ENCODE results near the gene FOXP1.
A peak's percentile ranks its signal among the peaks of the same experiment; 100 is the strongest.

FOXP1 gene

DNA sequence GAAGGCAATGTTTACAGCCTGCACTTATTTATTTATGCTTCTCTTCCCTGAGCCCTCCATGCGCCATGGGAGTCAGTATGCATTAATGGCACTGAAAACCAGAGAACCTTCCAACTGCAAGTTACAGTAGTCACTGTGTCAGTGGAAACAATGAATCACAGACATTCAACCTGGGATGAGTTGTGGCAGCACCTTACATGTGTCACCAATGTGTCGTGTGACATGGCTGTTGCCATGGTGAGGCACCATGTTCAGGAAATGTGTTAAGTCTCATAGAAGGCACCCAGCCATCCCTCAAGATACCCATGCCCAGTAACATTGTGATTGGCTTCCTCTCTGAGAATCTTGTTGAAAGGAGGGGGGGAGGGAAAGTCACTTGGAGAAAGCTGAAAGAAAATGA is 105.0 kb downstream of the FOXP1 start:
- peak; percentile 71 to 76 for DNase-seq

DNA sequence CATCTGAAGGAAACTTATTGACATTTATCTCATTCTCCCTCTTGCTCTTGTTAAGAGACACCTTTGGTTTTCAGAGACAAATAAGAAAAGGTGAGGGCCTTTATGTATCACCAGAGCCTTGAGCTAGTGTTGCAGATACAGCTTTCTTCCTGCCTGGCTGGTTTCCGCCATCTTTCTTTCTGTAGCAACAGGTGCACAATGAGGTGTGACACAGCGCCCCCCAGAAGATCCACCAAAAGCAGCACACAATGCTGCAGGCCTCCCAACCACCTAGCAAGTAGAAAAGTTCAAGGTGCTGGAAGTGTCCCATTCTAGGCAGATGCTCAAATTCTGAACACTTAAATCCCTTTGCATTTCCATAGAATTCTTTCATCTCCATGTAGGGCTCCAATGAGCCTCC is 106.6 kb downstream of the FOXP1 start:
- DNase-seq: no peak

DNA sequence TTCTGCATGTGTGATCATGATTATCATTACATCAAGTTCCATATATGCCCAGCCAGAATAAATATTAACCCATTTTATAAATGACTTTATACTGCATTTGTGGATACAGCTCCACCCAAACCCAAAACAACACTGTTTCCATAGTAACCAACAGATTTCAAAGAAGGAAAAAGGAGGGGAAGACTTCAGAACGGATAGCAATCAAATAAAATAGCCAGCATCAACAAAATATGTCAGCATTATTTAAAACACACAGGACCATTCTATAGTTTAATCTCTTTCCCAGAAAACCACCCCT is 114.4 kb downstream of the FOXP1 start:
- DNase-seq: no peak

DNA sequence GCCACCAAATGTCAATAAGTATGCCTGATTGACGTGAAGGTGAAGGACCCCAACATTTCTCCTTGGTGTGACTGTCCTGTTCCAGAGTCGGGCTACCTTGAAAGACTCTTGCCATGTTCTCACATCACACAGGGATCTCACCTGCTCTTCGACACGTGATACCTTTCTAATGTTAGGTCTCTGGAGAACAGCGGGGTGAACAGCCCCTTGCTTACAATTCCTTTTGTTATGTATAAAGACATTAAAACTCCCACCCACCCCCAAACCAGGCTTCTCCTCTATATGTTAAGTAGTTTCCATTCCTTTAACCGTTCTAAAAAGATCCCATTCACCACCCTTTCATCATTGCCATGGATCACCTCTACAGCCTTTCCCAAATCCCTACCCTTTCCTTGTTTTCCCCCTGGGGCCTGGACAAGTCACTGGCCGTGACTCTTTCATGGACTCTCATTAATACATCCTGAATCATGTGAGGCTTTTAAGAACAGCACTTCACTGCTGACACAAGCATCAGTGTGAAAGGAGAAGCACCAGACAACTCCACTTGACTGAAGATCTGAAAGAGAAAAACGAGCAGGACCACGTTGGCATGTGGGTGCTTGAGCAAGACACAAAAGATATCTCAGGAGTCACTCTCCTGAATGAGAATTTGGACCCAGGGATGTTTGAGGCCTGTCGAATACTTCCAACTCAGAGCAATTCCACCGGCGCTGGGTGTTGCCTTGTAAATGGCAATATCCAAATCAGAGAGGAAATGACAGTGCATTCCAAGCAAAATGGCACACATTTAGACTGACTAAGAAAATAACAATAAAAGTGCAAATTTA is 115.0 kb downstream of the FOXP1 start:
- DNase-seq: no peak

DNA sequence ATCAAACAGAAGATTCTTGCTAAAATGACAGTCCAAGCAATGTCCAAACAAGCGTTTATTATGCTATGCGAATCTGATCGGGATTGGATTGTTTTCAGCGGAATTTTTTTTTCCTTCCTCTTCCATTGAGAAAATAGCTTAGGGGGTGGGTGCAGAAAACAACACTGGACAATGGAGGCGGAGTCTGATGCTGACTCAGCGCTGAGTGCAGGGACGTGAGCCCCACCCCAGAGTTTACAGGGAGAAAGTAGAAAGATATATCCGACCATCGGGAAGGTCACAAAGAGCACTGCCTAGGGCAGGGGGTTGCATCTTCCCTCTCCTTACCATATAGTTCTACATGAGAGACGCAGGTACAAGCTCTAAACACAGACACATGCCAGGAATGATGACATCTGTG is 117.0 kb downstream of the FOXP1 start:
- no peak for DNase-seq

DNA sequence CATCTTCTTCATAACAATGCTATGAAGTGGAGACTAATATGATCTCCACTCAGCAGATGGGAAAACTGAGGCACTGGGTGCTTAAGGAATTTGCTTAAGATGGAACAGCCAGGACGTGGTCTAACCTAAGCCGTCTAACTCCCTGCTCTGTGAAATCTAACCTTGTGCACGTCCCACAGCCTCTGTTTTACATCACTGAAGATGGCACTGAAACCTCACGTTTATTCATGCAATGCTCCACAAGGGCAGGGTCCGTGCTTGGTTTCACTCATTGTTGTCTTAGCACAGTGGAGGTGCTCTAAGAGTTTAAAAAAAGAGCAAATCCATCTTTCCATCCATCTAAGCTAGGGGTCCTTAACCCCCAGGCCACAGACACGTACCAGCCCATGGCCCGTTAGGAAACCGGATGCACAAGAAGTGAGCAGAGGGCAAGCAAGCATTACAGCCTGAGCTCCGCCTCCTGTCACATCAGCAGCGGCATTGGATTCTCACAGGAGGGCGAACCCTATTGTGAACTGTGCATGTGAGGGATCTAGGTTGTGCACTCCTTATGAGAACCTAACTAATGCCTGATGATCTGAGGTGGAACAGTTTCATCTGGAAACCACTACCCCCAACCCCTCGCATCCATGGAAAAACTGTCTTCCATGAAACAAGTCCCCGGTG is 118.0 kb downstream of the FOXP1 start:
- DNase-seq: no peak

DNA sequence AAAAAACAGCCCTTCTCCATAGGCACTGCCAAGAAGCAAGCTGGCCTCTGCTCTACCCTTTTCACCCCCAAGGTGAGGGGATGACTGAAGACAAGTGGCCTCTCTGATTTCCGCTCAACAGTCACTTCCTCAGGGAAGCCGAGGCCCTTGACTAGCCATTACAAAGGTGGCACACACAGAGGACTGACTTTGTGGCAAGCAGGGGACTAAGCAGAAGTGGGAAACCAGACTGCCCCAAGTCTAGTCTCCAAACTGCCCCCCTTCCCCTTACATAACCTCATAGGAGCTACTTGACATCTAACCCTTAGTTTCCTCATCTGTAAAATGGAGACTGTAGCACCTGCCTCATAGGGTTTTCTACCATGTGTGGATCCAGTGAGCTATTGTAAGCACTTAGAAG is 118.9 kb downstream of the FOXP1 start:
- no peak for DNase-seq

DNA sequence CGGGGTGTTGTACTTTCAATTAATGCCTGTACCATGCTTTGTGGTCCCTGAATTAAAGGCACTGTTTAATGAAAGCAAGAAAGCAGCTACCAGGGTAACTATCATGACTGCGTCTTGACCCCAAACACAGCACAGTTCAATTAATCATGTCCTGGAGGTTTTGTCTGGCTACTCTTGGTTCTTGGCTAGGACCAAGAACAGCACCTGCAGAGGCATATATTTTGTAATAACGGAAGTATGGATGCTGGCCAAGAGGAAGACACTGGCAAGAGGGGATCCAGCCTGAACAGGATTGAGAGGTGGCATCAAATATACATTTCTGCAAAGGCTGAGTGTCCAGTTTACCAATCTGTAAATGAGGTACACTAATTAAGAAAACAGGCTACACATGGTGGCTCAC is 119.9 kb downstream of the FOXP1 start:
- no peak for DNase-seq

DNA sequence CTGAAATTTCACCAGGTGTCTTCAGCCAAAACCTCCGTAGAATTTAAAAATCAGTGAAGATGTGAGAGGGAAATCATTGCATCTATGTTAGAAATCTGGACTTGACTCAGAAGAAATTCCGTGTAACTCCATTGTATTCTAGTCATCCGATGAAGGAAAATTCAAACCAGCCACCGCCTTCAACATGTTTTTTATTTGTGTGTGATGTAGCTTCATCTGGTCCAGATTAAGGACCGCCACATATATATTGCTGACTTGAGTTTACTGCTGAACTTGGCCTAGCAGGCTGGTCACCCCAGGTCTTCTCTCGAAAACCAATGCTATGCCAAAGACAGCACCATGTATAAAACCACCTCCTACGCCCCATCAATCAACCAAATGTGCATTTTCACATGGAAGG is 120.9 kb downstream of the FOXP1 start:
- DNase-seq: no peak

DNA sequence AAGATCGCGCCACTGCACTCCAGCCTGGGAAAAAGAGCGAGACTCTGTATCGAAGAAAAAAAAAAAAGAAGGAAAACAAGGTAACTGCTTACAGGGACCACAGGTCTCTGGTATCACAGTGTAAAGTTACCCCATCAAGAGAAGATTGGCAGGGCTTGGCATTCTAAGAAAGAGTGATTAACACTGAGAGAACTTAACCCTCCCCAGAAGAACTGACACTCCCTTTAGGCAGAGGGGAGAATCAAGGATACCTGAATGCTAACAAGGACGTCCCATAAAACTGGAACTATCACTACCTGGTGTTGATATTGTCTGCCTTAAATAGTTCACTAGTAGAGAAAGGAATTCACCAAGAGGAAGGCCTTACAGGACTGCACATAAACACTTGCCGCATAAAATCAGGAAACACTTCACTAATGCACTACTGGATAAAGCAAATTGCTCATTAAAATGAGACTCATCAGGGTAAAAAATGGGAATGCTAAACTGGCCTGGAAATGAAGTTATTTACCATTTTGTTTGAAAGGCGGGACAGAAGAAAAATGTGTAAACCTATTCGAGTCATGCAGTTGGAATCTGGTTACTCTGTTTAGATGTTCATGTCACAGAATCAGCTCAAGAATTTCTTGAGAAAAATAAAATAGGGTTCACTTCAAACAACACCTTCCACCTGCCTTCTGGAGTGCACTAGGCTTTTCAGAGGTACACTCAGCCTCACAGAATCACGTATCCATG is 121.6 kb downstream of the FOXP1 start:
- no peak for DNase-seq

DNA sequence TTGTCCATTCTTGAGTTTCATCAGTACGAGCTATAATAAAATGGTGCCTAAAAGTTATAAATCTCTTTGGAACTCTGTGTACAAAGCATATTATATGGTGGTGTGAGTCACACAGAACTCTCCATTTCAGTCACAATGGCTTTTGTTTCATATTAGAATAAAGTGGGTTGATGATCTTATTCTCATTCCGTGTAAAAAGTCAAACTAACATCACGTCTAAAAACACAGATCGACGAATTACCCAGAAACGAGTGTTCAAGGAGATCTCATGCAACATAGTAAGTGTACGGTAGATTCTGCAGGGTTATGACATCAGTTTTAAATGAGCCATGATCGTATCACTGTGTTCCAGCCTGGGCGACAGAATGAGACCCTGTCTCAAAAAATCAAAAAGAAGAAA is 122.4 kb downstream of the FOXP1 start:
- no peak for DNase-seq

DNA sequence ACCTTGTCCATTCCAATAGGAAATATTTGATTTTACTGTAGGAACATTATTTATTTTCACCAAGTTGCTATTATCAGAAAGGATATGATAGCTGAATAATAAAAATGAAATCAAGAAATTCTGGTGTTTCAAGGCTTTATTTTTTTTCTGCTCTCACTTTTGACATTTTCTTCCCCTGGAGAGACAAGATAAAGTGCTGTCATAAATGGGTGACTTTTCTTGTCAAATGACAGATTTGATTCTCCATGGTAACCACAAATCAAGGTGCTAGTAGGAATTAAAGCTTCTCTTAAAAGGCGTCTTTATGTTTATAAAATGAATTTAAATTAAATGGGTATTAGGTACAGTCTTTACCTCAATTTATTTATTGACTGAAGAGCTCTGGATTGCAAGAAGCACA is 124.6 kb downstream of the FOXP1 start:
- no peak for DNase-seq

DNA sequence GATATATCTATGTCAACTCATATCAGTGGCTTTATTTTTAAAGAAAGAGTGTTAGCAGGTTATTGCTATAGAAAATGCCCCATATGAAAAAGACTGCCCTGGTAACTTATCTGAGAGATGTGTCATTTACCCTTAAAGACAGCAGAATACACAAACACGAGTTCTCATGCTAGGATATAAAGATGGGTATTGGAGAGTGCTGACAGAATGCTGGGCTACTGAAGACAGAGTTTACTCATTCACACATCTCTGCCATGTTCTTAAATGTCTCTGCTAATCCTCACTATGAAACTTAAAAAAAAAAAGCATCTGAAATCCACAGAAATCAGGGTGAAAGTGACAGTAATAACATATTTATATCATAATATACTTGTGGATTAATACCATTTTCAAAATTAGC is 126.7 kb downstream of the FOXP1 start:
- no peak for DNase-seq

DNA sequence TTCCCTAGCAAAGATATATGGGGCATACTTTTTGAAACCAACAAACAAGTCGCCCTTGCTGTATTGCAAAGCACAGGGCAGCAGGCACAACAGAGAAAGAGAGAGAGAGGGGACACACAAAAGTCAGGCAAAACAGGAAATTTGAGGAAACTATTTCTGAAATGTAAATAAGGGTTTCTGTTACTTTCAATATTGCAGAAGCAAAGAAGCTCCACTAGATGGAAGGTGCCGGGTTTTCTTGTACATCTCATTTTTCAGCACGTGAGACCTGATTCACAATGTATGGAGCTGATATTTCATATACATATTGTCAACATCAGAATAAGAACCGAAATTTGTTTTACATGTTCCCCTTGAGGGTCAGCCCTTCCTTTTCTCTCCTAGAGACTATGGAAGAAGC is 127.4 kb downstream of the FOXP1 start:
- no peak for DNase-seq

DNA sequence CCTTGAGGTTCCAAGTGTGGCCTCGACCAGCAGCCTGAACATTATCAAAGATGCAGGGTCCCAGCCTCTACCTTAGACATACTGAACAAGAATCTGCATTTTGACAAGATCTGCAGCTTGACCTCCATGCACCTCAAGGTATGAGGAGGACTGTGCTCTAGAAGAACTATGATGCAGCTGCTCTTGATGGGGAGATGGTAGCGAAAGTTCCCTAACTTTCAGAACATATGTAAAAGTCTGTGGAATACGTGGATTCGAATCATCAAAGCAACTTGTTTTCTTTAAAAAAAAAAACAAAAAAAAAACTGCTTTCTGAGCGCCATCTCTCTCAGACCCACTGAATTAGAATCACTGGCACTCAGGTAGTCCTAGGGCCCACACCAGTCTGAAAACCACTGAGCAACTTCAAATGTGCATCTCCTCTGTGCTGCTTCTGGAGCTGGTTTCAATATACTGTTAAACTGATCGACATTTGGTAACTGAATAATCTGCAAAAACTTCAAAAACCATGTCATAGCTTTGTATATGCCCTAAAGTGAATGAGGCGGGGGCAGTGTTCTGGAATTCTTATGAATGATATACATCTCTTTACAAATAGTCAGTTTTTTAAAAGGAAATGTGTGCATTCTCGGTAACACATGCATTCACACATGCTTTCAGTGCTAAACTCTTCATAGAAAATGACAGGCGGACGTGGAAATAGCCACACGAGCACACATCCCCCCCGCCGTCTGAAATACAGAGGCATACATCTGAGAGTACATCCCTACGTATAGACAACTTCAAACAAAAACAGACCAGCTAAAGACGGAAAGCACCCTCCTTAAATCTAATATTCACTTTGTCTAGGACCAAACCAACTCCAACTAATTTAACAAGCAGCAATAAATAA is 128.8 kb downstream of the FOXP1 start:
- no peak for DNase-seq

DNA sequence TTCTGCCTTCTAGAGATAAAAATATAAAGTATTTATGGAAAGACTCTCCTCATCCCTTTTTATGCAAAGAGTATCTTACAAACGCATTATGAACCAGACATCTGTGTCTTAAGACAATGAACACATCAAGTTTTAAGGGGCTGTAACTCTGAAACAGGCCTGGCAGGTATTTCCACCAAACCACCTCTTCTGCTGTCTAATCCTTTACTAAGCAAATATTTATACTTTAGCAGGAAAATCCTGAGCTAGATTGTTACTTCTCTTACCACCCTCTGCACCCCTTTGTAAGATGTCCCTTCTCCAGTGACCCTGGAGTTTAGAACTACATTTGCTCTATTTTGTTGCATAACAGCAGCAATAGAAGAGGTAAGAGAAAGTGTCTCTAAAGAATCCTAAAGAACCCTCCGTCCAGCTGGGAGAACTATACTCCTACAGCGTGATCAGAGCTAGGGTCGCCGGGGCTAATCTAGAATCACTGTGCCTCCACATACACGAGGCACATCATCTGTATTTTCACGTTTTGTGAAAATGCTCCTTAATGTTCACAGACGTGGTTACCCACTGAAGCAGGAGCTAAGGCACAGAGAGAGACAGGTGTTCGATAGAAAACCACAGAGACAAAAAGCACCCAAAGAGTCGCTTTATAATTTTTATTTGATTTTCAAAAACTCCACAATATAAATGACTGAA is 129.6 kb downstream of the FOXP1 start:
- no peak for DNase-seq

DNA sequence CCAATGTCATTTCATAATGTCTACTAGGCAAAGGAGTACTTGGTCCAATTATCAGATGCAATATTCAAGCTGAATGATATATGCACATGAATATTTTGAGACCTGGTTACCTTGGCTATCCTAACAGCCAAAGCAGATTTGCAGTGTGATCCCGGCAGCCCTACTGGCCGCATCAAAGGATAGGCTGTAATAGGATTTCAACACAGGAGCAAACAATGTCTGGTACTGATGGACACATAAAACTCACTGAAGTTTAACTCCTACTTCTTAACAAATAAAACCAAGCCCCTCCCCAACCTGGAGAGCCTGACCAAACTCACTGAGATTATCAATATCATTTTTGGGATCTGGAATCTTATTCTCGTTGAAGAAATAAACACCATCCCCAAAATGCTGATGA is 130.2 kb downstream of the FOXP1 start:
- DNase-seq: no peak

DNA sequence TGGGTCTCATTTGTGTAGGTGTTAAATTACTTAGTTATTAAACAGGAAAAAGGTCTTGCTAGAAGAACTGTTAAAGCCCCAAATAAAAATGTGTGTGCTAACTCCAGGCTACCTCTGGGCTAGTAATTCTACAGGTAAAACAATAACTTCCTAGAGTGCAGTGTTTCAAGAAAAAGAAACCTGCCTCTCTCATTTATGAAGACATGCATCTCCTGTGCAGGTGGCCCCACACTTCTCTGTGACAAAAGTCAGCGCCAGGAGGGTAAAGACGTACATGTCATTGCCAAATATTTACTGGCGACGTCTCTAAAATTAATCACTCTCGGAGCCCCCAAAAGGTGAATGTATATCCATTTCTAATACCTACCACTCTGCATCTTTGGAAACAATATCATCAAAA is 131.7 kb downstream of the FOXP1 start:
- no peak for DNase-seq

DNA sequence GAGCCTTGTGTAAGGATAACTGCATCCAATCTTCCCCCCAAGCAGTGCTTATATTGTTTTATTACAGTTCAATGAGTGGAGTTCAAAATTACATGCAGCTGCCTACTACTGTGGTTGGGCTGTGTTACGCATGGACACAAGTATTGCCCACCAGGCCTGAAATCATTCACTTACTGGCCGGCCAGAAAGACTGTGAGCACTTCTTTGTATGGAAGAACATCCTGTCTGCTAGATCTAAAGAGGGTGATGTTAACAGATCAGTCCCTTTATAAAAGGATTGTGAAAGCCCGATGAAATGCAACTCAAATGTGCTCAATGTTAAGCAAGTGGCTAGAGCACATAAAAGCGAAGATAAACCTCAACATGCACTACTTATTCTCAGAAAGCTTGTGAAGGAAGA is 132.5 kb downstream of the FOXP1 start:
- DNase-seq: no peak

DNA sequence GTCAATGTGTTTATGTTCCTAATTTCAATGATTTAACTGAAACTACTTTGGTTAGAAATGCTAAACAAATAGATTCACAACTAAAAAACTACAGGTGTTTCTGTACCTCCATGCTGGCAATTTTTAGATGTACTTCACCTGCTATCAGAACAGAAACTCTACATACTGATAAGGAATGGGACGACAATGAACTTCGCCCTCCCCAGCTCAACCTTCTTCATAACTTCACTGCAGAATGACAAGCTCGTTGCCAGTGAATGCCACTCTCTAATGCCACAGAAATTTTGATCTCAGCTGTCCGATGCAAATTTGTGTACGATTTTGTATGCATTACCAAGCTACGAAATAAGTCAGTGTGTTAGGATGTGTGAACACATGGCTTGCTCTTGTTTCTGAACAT is 133.4 kb downstream of the FOXP1 start:
- no peak for DNase-seq

DNA sequence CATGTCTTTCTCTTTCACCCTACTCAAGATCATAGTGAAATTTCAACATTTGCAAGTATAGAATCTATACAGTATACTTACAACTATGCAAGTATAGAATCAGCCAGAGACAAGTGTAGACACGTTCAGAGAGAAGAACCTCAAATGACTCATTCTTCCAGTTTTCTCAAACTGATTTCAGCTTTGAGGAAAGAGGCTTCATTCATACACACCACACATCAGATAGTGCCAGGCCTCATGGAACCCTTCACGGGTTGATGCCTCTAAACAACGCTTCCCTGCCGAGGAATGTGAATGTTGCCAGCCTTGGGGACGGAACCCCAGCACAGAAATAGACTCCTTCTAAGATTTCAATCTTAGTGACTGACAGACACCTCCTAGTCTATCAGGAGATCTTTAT is 135.7 kb downstream of the FOXP1 start:
- DNase-seq: no peak

DNA sequence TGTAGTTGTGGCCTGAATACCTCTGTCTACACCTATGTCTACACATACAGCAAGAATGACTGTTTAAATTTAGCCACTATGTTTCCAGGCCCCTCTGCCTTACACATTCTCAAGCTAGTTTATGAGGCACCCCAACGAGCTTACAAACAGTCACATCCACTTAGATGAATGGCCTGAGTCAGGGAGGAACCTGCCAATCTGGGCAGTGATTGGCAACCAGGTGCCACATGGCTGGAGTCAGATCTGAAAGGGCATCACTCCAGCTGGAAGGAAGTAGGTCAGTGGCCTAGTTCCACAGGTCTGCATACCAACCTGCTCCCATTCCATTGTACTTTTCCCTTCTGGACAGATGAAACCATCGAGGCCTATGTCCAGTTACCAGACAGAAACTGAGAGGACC is 136.3 kb downstream of the FOXP1 start:
- no peak for DNase-seq

DNA sequence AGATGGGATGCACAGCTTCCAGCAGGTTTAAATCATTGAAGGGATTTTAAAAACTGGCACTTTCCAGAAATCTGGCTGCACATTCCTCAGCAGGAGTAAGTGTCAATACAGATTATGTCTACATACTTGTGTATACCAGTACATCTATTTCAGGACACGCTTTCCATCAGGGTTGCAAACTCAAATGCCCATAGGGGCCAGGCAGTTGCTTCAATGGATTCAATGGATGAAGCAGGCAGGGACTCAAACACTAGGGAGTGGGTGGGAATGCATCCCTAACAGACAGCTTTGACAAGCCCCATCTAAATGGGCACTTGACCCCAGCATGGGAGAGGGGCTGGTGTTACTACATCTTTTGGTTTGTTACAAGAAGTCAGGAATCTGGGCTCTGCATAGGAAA is 136.8 kb downstream of the FOXP1 start:
- DNase-seq: no peak

Data from stimulated activated CD4-positive, alpha-beta T cell treated with anti-CD3 and anti-CD28 coated beads, Interleukin-2, amount 100 ng/mL, for 24 hours (primary cell).